ENCODE data around the gene ARHGDIG. TPM values are rescaled to one million over a fixed set of nuclear protein-coding genes. Genes with fewer than 3 reads are reported as not detected.

Gene ARHGDIG
- total and polyA plus RNA-seq, 9 of the 15 experiments (the other 6 are each of a cell fraction or from before 2014, with no cell fraction given), result 0.36 to 2.5 (median 0.64) TPM; not detected in 2

GRCh38 chr16:280005-280460 lies 358 bp upstream of the ARHGDIG start:
- Histone ChIP-seq H3K27me3 (ENCODE audit: control insufficient read depth in 2 of 2, insufficient read depth in 2 of 2, low read length in 2 of 2) (no peaks in the 10 kb centered on the region), H3K9ac (ENCODE audit: insufficient read depth in 1 of 2, low read depth in 2 of 2, low read length in 2 of 2) (peak overlapping the region in 1 of 2 experiments; percentile 52; a peak in 1 of 4 replicates), H3K27ac (ENCODE audit: extremely low read depth, low read depth, low read length) (no peak overlapping the region), H3K79me2 (ENCODE audit: control insufficient read depth, insufficient read depth, low read length) (no peaks in the 10 kb centered on the region), H3K4me1 (replicated peaks in 1 of 2; ENCODE audit: control insufficient read depth in 2 of 2, insufficient read depth in 2 of 2, low read length in 2 of 2) (peaks cover 0 to 64% of the 10 kb centered on the region in 2 experiments; a peak in 2 of 5 replicates), H4K20me1 (replicated peaks; ENCODE audit: control insufficient read depth, insufficient read depth, low read length) (no peaks in the 10 kb centered on the region), H3K9me3 (replicated peaks; ENCODE audit: control insufficient read depth, insufficient read depth, low read depth, low read length) (no peaks in the 10 kb centered on the region), H2AFZ (ENCODE audit: low read depth, low read length) (0 out of 2 replicates have a peak overlapping the region, but pooled peaks have one; percentile 55), H3K4me3 (peak overlapping the region; percentile 23), H3K36me3 (ENCODE audit: control insufficient read depth, insufficient read depth, low read length) (no peaks in the 10 kb centered on the region), H3K4me2 (ENCODE audit: insufficient read depth, low read length) (no peak overlapping the region), H3K9me1 (ENCODE audit: control insufficient read depth, insufficient read depth, low read length) (no peaks in the 10 kb centered on the region)
- POLR2A ChIA-PET, result no interaction called here
- no peak for FAIRE-seq
- intact Hi-C loops (cut with micrococcal nuclease) (no loop called here), in situ Hi-C loops (cut with MboI) (no loop called here)
- peak in 2 of 4 experiments; percentile 66 to 67 for DNase-seq (ENCODE audit: extremely low read depth in 1 of 4, low spot score in 3 of 4)
- no peak for ATAC-seq
- BruUV-seq (replicated peaks), result no TSS peak
- 13% methylated on average over 24 of the region's 47 CpGs for WGBS (ENCODE audit: insufficient coverage, low coverage, missing lambda C conversion rate)
- CTCF ChIA-PET (ENCODE audit: low intra/inter-chr PET ratio), result no interaction called here
- TF ChIP-seq SMARCE1 (IDR thresholded peaks at IDR 0.05) (no peak), ZBTB7A (IDR thresholded peaks at IDR 0.05; ENCODE audit: borderline replicate concordance, control insufficient read depth, low read depth, low read length) (peak; percentile 63; the same call in 1 of the 2 replicates)

DNA sequence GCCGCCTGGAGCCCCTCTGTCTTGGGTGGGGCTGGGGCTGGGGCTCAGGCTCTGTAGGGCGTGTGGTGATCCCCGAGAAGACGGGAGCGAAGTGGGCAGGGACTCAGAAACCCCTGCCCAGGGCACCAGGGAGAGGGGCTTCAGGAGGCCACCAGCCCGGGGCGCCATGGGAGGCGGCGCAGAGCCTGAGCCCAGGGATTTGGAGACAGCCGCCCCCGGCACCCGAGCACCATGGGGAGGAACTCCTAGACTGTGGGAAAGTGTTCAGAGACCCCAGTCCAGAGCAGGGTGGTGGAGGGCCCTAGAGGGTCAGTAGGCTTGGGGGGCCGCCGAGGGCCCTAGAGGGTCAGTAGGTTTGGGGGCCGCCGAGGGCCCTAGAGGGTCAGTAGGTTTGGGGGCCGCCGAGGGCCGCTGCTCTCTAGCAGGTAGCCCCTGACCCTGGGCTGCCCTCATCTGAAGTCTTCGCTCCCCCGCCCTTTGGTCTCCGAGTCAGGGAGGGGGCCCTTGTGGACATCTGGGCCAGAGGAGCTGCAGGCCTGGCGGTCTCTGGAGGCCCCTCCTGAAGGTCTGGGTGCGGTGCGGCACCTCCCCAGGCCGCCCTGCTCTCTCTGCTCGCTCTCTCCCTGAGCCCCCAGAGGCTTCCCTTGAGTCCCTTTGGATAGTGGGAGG lies 734 bp downstream of the ARHGDIG start:
- FAIRE-seq (no peak), DNase-seq (ENCODE audit: extremely low read depth in 1 of 4, low spot score in 3 of 4) (no peak), ATAC-seq (no peak; the same call in 2 of the 3 replicates)
- peak overlapping the region; percentile 68; the same call in 1 of the 2 replicates for H2AFZ ChIP-seq (ENCODE audit: low read depth, low read length)
- H3K79me2 ChIP-seq (ENCODE audit: control insufficient read depth, insufficient read depth, low read length), result no peaks in the 10 kb centered on the region
- BruUV-seq (replicated peaks), result no TSS peak
- in situ Hi-C loops (cut with MboI), result no loop called here
- peaks cover 0 to 60% of the 10 kb centered on the region in 2 experiments; a peak in 2 of 5 replicates for H3K4me1 ChIP-seq (replicated peaks in 1 of 2; ENCODE audit: control insufficient read depth in 2 of 2, insufficient read depth in 2 of 2, low read length in 2 of 2)
- intact Hi-C loops (cut with micrococcal nuclease), result no loop called here
- POLR2A ChIA-PET, result no interaction called here
- no peaks in the 10 kb centered on the region for H3K27me3 ChIP-seq (ENCODE audit: control insufficient read depth in 2 of 2, insufficient read depth in 2 of 2, low read length in 2 of 2)
- no peaks in the 10 kb centered on the region for H3K36me3 ChIP-seq (ENCODE audit: control insufficient read depth, insufficient read depth, low read length)
- no peak overlapping the region for H3K4me2 ChIP-seq (ENCODE audit: insufficient read depth, low read length)
- H3K9me3 ChIP-seq (replicated peaks; ENCODE audit: control insufficient read depth, insufficient read depth, low read depth, low read length), result no peaks in the 10 kb centered on the region
- no peak overlapping the region for H3K27ac ChIP-seq (ENCODE audit: extremely low read depth, low read depth, low read length)
- CTCF ChIA-PET (ENCODE audit: low intra/inter-chr PET ratio), result no interaction called here
- H3K9me1 ChIP-seq (ENCODE audit: control insufficient read depth, insufficient read depth, low read length), result no peaks in the 10 kb centered on the region
- no peaks in the 10 kb centered on the region for H4K20me1 ChIP-seq (replicated peaks; ENCODE audit: control insufficient read depth, insufficient read depth, low read length)
- peak overlapping the region; percentile 30 to 88; a peak in 3 of 4 replicates for H3K9ac ChIP-seq (ENCODE audit: insufficient read depth in 1 of 2, low read depth in 2 of 2, low read length in 2 of 2)
- peak overlapping the region; percentile 42 for H3K4me3 ChIP-seq
- WGBS (ENCODE audit: insufficient coverage, low coverage, missing lambda C conversion rate), result 51% methylated on average over 17 of the region's 27 CpGs
- TF ChIP-seq CTBP1 (IDR thresholded peaks at IDR 0.05; ENCODE audit: borderline replicate concordance) (no peak), SMARCA5 (IDR thresholded peaks at IDR 0.05) (no peak), ZNF766 (CRISPR knock-in tag; conservative IDR thresholded peaks at IDR 0.05) (no peak), ZFPM2 (CRISPR knock-in tag; IDR thresholded peaks at IDR 0.05) (no peak), FOXK1 (CRISPR knock-in tag; IDR thresholded peaks at IDR 0.05; ENCODE audit: borderline replicate concordance) (no peak), PRDM10 (IDR thresholded peaks at IDR 0.05; ENCODE audit: partially characterized antibody) (no peak), STAT6 (CRISPR knock-in tag; IDR thresholded peaks at IDR 0.05) (no peak)
